Heart left ventricle (tissue), 13 donors: ENCODE data around the gene SCD.
"Not testable (repeated sequence)": the region's sequence is repeated elsewhere in the genome, so short reads cannot be mapped to it uniquely, and the experiment has no call there.

Source experiments
- POLR2A ChIP-seq, 2 donors: fragments of 450-650 bp; IDR thresholded peaks; one replicate each; pipeline ENCODE4 v1.6.1; 2017; ENCODE audit warnings: antibody characterized with exemption in 2 of 2, mild to moderate bottlenecking in 2 of 2, moderate library complexity in 2 of 2
- TF ChIP-seq, protein P1 (sequence below), 12 donors: fragments of 200-600 bp; sonication (generic) in 4 of 12; IDR thresholded peaks; one replicate each; pipeline versions ENCODE4 v1.5.0 to v1.8.0; 2018 to 2022; ENCODE audit warnings: antibody characterized with exemption in 12 of 12, mild to moderate bottlenecking in 5 of 12
- donor health status: ischemic (EF 13 %, LVEDD 7.1; RV severe dilation, severe dysfunction).
- donor health status: DM: no; HTN: yes; CAD: no.
- donor health status: DM: no; HTN: no; CAD: no.
- donor health status: ischemic (EF 25% LVEDD 6.9; RV normal size, moderate dysfunction).
- donor health status: ischemic (EF 25% LVEDD 5.7; RV mildly dilated, moderate dysfunction).
- donor health status: ischemic (EF 35%, LVEDD 5.7; RV mildly dilated, moderate dysfunction).
- donor health status: nonischemic (EF 11% LVEDD 7.7; RV severe dilation, severe dysfunction).
- donor health status: DM: yes; HTN: yes; CAD: no.
- donor health status: PGD.
- donor health status: ischemic (EF 29% LVEDD 5.4; RV normal size, mild dysfunction).
- donor health status: nonischemic (EF 23%, LVEDD 6.1; RV moderate dilation, normal function).

DNA sequence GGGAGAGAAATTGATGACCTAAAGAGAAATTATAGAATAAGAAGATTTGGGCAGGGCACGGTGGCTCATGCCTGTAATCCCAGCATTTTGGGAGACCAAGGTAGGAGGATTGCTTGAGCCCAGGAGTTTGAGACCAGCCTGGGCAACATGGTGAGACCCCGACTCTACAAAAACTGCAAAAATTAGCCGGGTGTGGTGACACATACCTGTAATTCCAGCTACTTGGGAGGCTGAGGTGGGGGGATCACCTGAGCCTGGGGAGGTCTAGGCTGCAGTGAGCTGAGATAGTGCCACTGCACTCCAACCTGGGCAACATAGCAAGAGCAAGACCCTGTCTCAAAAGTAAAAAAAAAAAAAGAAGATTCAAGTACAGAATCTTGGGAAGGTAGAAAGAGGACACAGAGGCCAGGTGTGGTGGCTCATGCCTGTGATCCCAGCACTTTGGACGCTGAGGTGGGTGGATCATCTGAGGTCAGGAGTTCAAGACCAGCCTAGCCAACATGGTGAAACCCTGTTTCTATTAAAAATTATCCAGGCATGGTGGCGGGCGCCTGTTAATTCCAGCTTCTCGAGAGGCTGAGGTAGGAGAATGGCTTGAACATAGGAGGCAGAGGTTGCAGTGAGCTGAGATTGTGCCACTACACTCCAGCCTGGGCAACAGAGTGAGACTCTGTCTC is 27.8 kb downstream of the SCD start:
- TF ChIP-seq, protein P1, sequence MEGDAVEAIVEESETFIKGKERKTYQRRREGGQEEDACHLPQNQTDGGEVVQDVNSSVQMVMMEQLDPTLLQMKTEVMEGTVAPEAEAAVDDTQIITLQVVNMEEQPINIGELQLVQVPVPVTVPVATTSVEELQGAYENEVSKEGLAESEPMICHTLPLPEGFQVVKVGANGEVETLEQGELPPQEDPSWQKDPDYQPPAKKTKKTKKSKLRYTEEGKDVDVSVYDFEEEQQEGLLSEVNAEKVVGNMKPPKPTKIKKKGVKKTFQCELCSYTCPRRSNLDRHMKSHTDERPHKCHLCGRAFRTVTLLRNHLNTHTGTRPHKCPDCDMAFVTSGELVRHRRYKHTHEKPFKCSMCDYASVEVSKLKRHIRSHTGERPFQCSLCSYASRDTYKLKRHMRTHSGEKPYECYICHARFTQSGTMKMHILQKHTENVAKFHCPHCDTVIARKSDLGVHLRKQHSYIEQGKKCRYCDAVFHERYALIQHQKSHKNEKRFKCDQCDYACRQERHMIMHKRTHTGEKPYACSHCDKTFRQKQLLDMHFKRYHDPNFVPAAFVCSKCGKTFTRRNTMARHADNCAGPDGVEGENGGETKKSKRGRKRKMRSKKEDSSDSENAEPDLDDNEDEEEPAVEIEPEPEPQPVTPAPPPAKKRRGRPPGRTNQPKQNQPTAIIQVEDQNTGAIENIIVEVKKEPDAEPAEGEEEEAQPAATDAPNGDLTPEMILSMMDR (IDR thresholded peaks at IDR 0.05), result not testable (repeated sequence)
- TF ChIP-seq POLR2A (IDR thresholded peaks at IDR 0.05), result not testable (repeated sequence)
